Measurements from ENCODE around the gene GRM4. TPM values are rescaled to one million over a fixed set of nuclear protein-coding genes. Genes with fewer than 3 reads are reported as not detected.

GRM4 gene
- total RNA-seq, 1 donor from 2014 or later = 1.2 TPM

GRCh38 chr6:34066218-34066571 lies 79.7 kb downstream of the GRM4 start:
- no peak overlapping the region for H3K4me2 ChIP-seq
- no peak overlapping the region for H3K4me3 ChIP-seq
- H2AFZ ChIP-seq (replicated peaks) = no peak overlapping the region
- H3K36me3 ChIP-seq = no peaks in the 10 kb centered on the region
- DNase-seq (ENCODE audit: low spot score) = no peak
- Mint-ChIP-seq H3K9me3 (no peaks in the 10 kb centered on the region), H3K4me1 (peaks cover 4% of the 10 kb centered on the region), H3K27me3 (ENCODE audit: insufficient read depth, low read depth) (peaks cover 5% of the 10 kb centered on the region), H3K36me3 (no peaks in the 10 kb centered on the region), H3K27ac (no peak overlapping the region), H3K4me3 (no peak overlapping the region)
- no peaks in the 10 kb centered on the region for H3K9me3 ChIP-seq (ENCODE audit: low read depth)
- H4K20me1 ChIP-seq (ENCODE audit: low read depth) = no peaks in the 10 kb centered on the region
- peaks cover 6% of the 10 kb centered on the region for H3K4me1 ChIP-seq
- H3K27ac ChIP-seq = no peak overlapping the region
- no peaks in the 10 kb centered on the region for H3K27me3 ChIP-seq
- peaks cover 15% of the 10 kb centered on the region for H3F3A ChIP-seq (ENCODE audit: low read depth)
- TF ChIP-seq EZH2phosphoT487 (IDR thresholded peaks at IDR 0.05) (no peak), CTCF (IDR thresholded peaks at IDR 0.05) (no peak), EZH2 (IDR thresholded peaks at IDR 0.05) (no peak)
- H3K79me2 ChIP-seq (ENCODE audit: low read depth) = no peaks in the 10 kb centered on the region
- H3K9ac ChIP-seq = no peak overlapping the region

GRCh38 chr6:34065466-34066217 lies 80.2 kb downstream of the GRM4 start:
- Histone ChIP-seq H2AFZ (replicated peaks) (no peak overlapping the region), H3K9ac (no peak overlapping the region), H3K36me3 (no peaks in the 10 kb centered on the region), H3K27ac (no peak overlapping the region), H4K20me1 (ENCODE audit: low read depth) (no peaks in the 10 kb centered on the region), H3K4me3 (no peak overlapping the region), H3K27me3 (no peaks in the 10 kb centered on the region), H3K9me3 (ENCODE audit: low read depth) (no peaks in the 10 kb centered on the region), H3K4me1 (peaks cover 6% of the 10 kb centered on the region), H3K4me2 (no peak overlapping the region), H3K79me2 (ENCODE audit: low read depth) (no peaks in the 10 kb centered on the region), H3F3A (ENCODE audit: low read depth) (peaks cover 10% of the 10 kb centered on the region)
- H3K9me3 Mint-ChIP-seq = no peaks in the 10 kb centered on the region
- H3K27ac Mint-ChIP-seq = no peak overlapping the region
- H3K4me1 Mint-ChIP-seq = peaks cover 4% of the 10 kb centered on the region
- peaks cover 5% of the 10 kb centered on the region for H3K27me3 Mint-ChIP-seq (ENCODE audit: insufficient read depth, low read depth)
- TF ChIP-seq CTCF (IDR thresholded peaks at IDR 0.05) (no peak), EZH2 (IDR thresholded peaks at IDR 0.05) (no peak), EZH2phosphoT487 (IDR thresholded peaks at IDR 0.05) (no peak)
- no peak overlapping the region for H3K4me3 Mint-ChIP-seq
- no peaks in the 10 kb centered on the region for H3K36me3 Mint-ChIP-seq
- DNase-seq (ENCODE audit: low spot score) = no peak

GRCh38 chr6:34064675-34065074 lies 81.2 kb downstream of the GRM4 start:
- Histone ChIP-seq H4K20me1 (ENCODE audit: low read depth) (no peaks in the 10 kb centered on the region), H3K4me3 (no peak overlapping the region), H3K4me2 (no peak overlapping the region), H3K4me1 (peaks cover 6% of the 10 kb centered on the region), H3K79me2 (ENCODE audit: low read depth) (no peaks in the 10 kb centered on the region), H3K27ac (no peak overlapping the region), H3K9me3 (ENCODE audit: low read depth) (no peaks in the 10 kb centered on the region), H2AFZ (replicated peaks) (no peak overlapping the region), H3K9ac (no peak overlapping the region), H3K36me3 (no peaks in the 10 kb centered on the region), H3F3A (ENCODE audit: low read depth) (peaks cover 3% of the 10 kb centered on the region), H3K27me3 (no peaks in the 10 kb centered on the region)
- H3K36me3 Mint-ChIP-seq = no peaks in the 10 kb centered on the region
- H3K4me1 Mint-ChIP-seq = peaks cover 4% of the 10 kb centered on the region
- no peak for DNase-seq (ENCODE audit: low spot score)
- no peak for TF ChIP-seq EZH2phosphoT487 (IDR thresholded peaks at IDR 0.05)
- no peak for TF ChIP-seq CTCF (IDR thresholded peaks at IDR 0.05)
- no peak for TF ChIP-seq EZH2 (IDR thresholded peaks at IDR 0.05)
- no peak overlapping the region for H3K4me3 Mint-ChIP-seq
- no peaks in the 10 kb centered on the region for H3K9me3 Mint-ChIP-seq
- peaks cover 6% of the 10 kb centered on the region for H3K27me3 Mint-ChIP-seq (ENCODE audit: insufficient read depth, low read depth)
- H3K27ac Mint-ChIP-seq = no peak overlapping the region
